Measurements from ENCODE around the gene SMARCAD1.
"Not testable (repeated sequence)": the region's sequence is repeated elsewhere in the genome, so short reads cannot be mapped to it uniquely, and the experiment has no call there.

SMARCAD1 gene

GRCh38 chr4:94293981-94294380, 86.3 kb downstream of the SMARCAD1 start:
- not testable (repeated sequence) for DNase-seq (ENCODE audit: low read depth)

GRCh38 chr4:94295473-94295872, 87.8 kb downstream of the SMARCAD1 start:
- not testable (repeated sequence) for DNase-seq (ENCODE audit: low read depth)

- DNase-seq (ENCODE audit: low read depth) = no peak
Measured at GRCh38 chr4:94298725-94299252, 91.1 kb downstream of the SMARCAD1 start.

- no peak for DNase-seq (ENCODE audit: low read depth)
Measured at GRCh38 chr4:94302191-94302590, 94.5 kb downstream of the SMARCAD1 start.

GRCh38 chr4:94304365-94304971, 96.8 kb downstream of the SMARCAD1 start:
- no peak for DNase-seq (ENCODE audit: low read depth)

- no peak for DNase-seq (ENCODE audit: low read depth)
Measured at GRCh38 chr4:94305466-94306225, 98.0 kb downstream of the SMARCAD1 start.

GRCh38 chr4:94306713-94307112, 99.0 kb downstream of the SMARCAD1 start:
- DNase-seq (ENCODE audit: low read depth) = no peak

GRCh38 chr4:94307231-94307871, 99.7 kb downstream of the SMARCAD1 start:
- no peak for DNase-seq (ENCODE audit: low read depth)

GRCh38 chr4:94319927-94320326, 112.3 kb downstream of the SMARCAD1 start:
- DNase-seq (ENCODE audit: low read depth) = not testable (repeated sequence)

- no peak for DNase-seq (ENCODE audit: low read depth)
Measured at GRCh38 chr4:94325835-94326234, 118.2 kb downstream of the SMARCAD1 start.

GRCh38 chr4:94329933-94330332, 122.3 kb downstream of the SMARCAD1 start:
- no peak for DNase-seq (ENCODE audit: low read depth)

GRCh38 chr4:94332983-94333590, 125.4 kb downstream of the SMARCAD1 start:
- no peak for DNase-seq (ENCODE audit: low read depth)

- DNase-seq (ENCODE audit: low read depth) = no peak
Measured at GRCh38 chr4:94333866-94334265, 126.2 kb downstream of the SMARCAD1 start.

GRCh38 chr4:94334476-94334875, 126.8 kb downstream of the SMARCAD1 start:
- DNase-seq (ENCODE audit: low read depth) = no peak

GRCh38 chr4:94334962-94335361, 127.3 kb downstream of the SMARCAD1 start:
- DNase-seq (ENCODE audit: low read depth) = no peak

- DNase-seq (ENCODE audit: low read depth) = no peak
Measured at GRCh38 chr4:94336303-94336702, 128.6 kb downstream of the SMARCAD1 start.

GRCh38 chr4:94336791-94337190, 129.1 kb downstream of the SMARCAD1 start:
- DNase-seq (ENCODE audit: low read depth) = not testable (repeated sequence)

GRCh38 chr4:94338681-94339351, 131.2 kb downstream of the SMARCAD1 start:
- DNase-seq (ENCODE audit: low read depth) = no peak

- no peak for DNase-seq (ENCODE audit: low read depth)
Measured at GRCh38 chr4:94339779-94340178, 132.1 kb downstream of the SMARCAD1 start.

Data from HS-27A (cell line).